ENCODE measurements around the gene DNAH11.

DNA sequence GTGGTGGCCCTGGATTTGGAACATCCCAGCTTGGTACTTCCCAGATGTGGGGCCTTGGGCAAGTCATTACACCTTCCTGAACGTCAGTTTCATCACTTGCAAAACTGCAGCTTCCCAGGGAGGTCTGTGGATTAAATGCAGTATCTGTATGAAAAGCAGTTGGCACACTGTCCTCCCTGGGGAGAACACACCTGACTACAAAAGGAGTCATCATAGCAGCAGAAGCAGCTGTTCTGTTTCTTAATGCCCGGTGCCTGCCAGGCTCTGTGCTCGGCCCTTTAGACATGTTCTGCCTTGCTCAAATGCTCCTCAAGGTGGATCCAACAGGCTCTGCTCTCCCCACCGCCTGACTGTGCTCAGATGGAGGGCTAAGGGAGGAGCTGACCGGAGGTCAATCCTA is 371.8 kb downstream of the DNAH11 start:
- TF ChIP-seq, protein P1, sequence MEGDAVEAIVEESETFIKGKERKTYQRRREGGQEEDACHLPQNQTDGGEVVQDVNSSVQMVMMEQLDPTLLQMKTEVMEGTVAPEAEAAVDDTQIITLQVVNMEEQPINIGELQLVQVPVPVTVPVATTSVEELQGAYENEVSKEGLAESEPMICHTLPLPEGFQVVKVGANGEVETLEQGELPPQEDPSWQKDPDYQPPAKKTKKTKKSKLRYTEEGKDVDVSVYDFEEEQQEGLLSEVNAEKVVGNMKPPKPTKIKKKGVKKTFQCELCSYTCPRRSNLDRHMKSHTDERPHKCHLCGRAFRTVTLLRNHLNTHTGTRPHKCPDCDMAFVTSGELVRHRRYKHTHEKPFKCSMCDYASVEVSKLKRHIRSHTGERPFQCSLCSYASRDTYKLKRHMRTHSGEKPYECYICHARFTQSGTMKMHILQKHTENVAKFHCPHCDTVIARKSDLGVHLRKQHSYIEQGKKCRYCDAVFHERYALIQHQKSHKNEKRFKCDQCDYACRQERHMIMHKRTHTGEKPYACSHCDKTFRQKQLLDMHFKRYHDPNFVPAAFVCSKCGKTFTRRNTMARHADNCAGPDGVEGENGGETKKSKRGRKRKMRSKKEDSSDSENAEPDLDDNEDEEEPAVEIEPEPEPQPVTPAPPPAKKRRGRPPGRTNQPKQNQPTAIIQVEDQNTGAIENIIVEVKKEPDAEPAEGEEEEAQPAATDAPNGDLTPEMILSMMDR (conservative IDR thresholded peaks at IDR 0.05; ENCODE audit: low read depth, low read length) = no peak
- TF ChIP-seq EZH2 (IDR thresholded peaks at IDR 0.05; ENCODE audit: low read length, unreplicated experiment) (no peak), EZH2phosphoT487 (IDR thresholded peaks at IDR 0.05; ENCODE audit: borderline replicate concordance, low read length) (no peak)

All from PC-3 (cell line).